GM18861 (cell line): ENCODE data around the gene ARL10.

ENCODE experiments used
- ATAC-seq: cut with Tn5 transposase; IDR thresholded peaks from one replicate; pipeline ENCODE4 v1.9.1; 2021; ENCODE audit not compliant: unreplicated experiment

ARL10 gene

GRCh38 chr5:176410486-176411180, 45.3 kb downstream of the ARL10 start:
- ATAC-seq = no peak

- ATAC-seq = no peak
Measured at GRCh38 chr5:176412517-176413254, 47.4 kb downstream of the ARL10 start.

- ATAC-seq = no peak
Measured at GRCh38 chr5:176413255-176413565, 47.9 kb downstream of the ARL10 start.

- no peak for ATAC-seq
Measured at GRCh38 chr5:176413709-176414191, 48.5 kb downstream of the ARL10 start.

GRCh38 chr5:176414704-176415103, 49.4 kb downstream of the ARL10 start:
- no peak for ATAC-seq

GRCh38 chr5:176415240-176415951, 50.1 kb downstream of the ARL10 start:
- ATAC-seq = no peak

- ATAC-seq = peak; percentile 89
Measured at GRCh38 chr5:176415952-176416924, 51.0 kb downstream of the ARL10 start, which contains the start of gene CLTB. CLTB (minus strand) TSS chr5:176416539; CDS start chr5:176416363, 176 bp downstream.

- ATAC-seq = no peak
Measured at GRCh38 chr5:176416965-176417364, 51.7 kb downstream of the ARL10 start.

- ATAC-seq = no peak
Measured at GRCh38 chr5:176418251-176418650, 53.0 kb downstream of the ARL10 start.

GRCh38 chr5:176420086-176420485, 54.8 kb downstream of the ARL10 start:
- no peak for ATAC-seq

GRCh38 chr5:176420972-176421544, 55.8 kb downstream of the ARL10 start:
- no peak for ATAC-seq

GRCh38 chr5:176424181-176424580, 58.9 kb downstream of the ARL10 start:
- ATAC-seq = no peak

- ATAC-seq = no peak
Measured at GRCh38 chr5:176425138-176425537, 59.9 kb downstream of the ARL10 start.

- no peak for ATAC-seq
Measured at GRCh38 chr5:176425791-176426190, 60.5 kb downstream of the ARL10 start.

- no peak for ATAC-seq
Measured at GRCh38 chr5:176426876-176427275, 61.6 kb downstream of the ARL10 start.

- ATAC-seq = no peak
Measured at GRCh38 chr5:176427971-176428370, 62.7 kb downstream of the ARL10 start.

GRCh38 chr5:176429972-176430371, 64.7 kb downstream of the ARL10 start:
- no peak for ATAC-seq
